Stimulated activated CD4-positive, alpha-beta T cell treated with anti-CD3 and anti-CD28 coated beads, Interleukin-4, amount 100 ng/mL, for 48 hours (primary cell): Measurements from ENCODE around the gene CNTN4.

Experiments used
- DNase-seq, 2 donors: peaks; one replicate each; pipeline ENCODE4 v3.0.0-alpha.2; 2020; ENCODE audit warnings: low read depth in 2 of 2

CNTN4 gene

DNA sequence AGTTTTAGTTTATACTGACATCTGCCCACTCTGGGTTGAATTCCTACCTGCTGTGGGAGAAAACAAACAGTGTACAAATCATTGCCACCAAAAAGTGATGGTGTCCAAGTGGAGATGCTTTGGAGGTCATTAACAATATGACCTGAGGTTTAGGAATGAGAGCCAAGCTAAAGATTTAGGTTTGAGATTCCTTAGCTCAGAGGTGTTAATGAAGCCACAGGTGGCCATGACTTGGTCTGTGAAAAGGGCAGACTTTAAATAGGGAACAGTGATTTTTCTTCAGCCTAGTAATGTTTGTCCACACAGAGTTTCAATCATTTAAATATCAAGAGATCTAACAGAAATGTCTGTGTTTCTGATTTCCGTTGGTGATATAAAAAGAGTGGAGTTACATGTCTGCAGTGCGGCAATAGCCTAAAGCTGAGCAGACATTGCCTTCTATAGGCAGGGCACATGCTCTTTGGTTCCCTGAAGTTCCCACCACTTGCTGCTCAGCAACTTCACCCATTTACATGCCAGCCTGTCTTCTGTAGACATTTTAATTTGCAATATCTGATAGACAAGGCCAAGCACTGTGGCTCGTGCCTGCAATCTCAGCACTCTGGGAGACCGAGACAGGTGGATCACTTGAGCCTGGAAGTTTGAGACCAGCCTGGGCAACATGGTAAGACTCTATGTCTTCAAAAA lies 588.3 kb downstream of the CNTN4 start:
- DNase-seq: no peak

DNA sequence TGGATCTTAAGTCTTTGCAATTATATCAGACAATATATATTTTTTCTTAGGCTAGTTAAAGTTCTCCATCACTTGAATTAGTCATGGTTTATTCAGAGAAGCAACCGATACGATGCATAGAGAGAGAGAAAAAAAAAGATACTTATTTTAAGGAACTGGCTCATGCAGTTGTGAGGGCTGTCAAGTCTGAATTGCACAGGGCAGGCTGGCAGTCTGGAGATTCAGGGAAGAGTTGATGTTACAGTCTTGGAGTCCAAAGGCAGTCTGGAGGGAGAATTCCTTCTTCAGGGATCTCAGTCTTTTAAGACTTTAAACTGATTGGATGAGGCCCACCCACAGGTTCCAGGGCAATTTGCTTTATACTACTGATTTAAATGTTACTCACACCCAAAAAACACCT lies 598.9 kb downstream of the CNTN4 start:
- DNase-seq: no peak

- no peak for DNase-seq
Measured at GRCh38 chr3:2701471-2701870, 602.8 kb downstream of the CNTN4 start.

GRCh38 chr3:2706144-2706835 lies 607.6 kb downstream of the CNTN4 start:
- DNase-seq: no peak

DNA sequence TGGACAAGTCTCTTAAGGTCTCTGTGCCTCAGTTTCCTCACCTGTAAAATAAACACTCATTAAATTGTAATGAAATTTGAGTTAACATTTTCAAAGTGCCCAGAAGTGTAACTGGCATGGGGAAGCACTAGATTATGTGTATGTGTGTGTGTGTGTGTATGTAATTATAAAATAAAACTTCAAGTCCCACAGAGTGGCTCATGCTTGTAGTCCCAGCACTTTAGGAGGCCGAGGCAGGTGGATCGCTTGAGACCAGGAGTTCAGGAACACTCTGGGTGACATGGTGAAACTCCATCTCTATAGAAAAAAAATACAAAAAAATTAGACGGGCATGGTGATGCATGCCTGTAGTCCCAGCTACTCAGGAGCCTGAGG lies 608.2 kb downstream of the CNTN4 start:
- DNase-seq: no peak

GRCh38 chr3:2711081-2711480 lies 612.4 kb downstream of the CNTN4 start:
- DNase-seq: no peak

GRCh38 chr3:2713923-2714322 lies 615.3 kb downstream of the CNTN4 start:
- DNase-seq: no peak

DNA sequence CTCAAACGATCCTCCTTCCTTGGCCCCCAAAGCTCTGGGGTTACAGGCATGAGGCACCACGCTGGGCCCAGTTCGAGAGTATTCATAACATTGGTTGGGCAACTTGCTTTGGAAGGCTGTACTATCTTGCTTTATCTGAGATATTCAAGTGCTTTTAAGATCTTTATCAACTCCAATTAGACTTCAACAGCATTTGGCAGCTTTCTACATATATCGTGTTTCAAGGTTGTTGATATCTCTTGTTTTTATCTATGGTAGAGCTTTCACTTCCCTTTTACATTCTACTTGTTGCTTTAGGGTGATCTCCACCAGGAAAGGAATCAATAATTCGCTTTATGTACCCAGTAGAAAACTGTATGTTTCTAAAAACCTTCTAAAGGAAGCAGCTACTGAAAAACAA lies 616.2 kb downstream of the CNTN4 start:
- no peak for DNase-seq

- DNase-seq: no peak
Measured at GRCh38 chr3:2727101-2727500, 628.4 kb downstream of the CNTN4 start.

- no peak for DNase-seq
Measured at GRCh38 chr3:2727610-2728318, 629.1 kb downstream of the CNTN4 start.

DNA sequence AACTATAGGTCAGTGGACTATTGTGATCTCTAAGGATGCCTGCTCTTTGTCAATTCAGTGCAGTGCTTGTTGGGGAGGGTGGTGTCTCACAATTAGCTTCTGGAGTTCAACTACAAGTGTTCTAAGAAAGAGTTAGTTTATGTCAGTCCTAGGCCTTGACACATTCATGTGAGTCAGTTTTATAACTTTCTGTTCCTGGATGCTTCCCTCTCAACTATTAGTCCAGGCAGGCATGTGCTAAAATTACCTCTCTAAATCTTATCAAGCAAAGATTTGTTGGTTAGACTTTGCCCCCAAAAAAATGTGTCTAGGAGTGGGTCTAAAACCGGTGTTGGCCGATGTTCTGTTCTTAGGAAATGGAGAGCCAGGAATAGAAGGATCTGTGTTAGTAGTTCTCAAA lies 633.2 kb downstream of the CNTN4 start:
- no peak for DNase-seq

GRCh38 chr3:2735392-2735894 lies 636.8 kb downstream of the CNTN4 start:
- DNase-seq: no peak

DNA sequence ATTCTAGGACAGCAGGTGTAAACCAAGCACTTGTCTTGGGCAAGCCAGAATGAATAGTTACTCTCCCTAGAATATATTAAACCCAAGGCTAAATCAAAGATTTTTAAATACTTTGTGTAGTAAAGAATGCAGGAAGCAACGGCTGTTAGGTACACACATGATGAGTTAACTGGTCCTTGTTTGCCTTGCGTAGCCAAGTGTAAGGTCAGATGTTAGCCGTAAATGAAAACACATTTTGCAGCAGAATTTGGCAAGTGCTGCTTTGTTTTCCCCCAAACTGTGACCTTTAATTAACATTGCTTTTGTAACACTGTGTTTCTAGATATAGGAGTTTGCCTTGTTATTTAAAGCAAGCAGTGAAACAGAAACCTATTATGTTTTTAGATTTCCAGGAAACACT lies 642.9 kb downstream of the CNTN4 start:
- DNase-seq: no peak

- DNase-seq: no peak
Measured at GRCh38 chr3:2765002-2765579, 666.4 kb downstream of the CNTN4 start.

- DNase-seq: no peak
Measured at GRCh38 chr3:2770451-2770850, 671.8 kb downstream of the CNTN4 start.

- DNase-seq: no peak
Measured at GRCh38 chr3:2771193-2771592, 672.5 kb downstream of the CNTN4 start.

GRCh38 chr3:2771741-2772140 lies 673.1 kb downstream of the CNTN4 start:
- DNase-seq: no peak

DNA sequence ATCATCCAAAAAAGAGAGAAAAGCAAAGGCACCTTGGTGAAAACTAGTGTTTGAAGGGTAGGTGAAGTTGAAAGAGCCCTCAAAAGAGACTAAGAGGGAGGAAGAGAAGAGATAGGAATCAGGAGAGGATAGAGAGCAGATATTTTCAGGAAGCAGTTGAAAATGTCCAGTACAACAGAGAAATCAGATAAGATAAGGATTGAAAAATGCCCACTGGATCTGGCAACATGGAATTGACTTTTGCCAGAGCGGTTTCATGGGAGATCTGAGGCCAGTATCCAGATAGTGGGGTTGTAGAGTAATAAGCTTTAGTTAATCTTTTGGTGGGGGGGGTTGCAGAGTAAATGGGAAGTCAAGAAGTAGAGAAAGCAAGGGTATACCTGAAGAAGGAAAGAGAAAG lies 674.1 kb downstream of the CNTN4 start:
- DNase-seq: no peak

GRCh38 chr3:2774481-2775249 lies 676.0 kb downstream of the CNTN4 start:
- no peak for DNase-seq

DNA sequence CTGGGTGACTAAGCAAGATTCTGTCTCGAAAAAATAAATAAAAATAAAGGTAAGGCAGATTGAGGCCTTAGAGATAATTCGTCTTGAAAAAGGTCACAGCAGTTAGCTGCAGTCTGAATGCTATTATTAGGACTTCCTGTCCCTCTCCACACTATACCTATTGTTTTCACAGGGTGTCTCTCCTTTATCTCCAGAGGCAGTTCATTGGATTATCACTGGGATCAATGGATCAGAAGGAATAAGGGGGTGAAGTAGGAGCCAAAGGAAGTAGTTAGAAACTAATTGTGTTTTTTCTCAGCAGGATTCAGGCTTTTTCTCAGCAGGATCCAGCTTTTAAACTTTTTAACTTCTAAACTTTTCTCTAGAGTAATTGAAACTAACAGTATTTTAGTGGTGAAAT lies 684.6 kb downstream of the CNTN4 start:
- DNase-seq: no peak

DNA sequence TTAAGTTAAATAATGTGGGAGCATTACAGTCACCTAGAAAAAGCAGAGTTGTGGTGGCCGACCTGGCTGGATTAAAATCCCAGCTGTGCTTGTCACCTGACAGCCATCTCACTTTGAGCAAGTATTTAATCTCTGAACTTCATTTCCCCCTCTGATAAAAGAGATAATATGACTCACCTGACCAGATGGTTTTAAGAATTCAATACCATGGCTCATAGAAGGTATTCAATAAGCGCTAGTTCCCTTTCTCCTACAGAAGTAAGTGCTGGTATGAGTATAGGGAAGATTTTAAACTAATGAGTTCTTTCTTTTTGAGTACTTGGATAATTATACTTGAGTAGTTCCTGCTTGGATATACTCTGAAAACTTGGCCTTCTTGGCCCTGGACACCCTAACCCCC lies 686.0 kb downstream of the CNTN4 start:
- no peak for DNase-seq
